Dendritic cell treated with granulocyte-macrophage colony-stimulating factor and Interleukin-4, amounts not matched to agents 40 ng/mL and 50 ng/mL, for 4 days (primary cell): ENCODE results near the gene CPNE1.

Source experiments
- H3K27ac Mint-ChIP-seq: one replicate; pipeline ENCODE4 v1.8.0; 2022; ENCODE audit warnings: mild to moderate bottlenecking, mixed read lengths
- H3K27me3 Mint-ChIP-seq: one replicate; pipeline ENCODE4 v1.8.0; 2022; ENCODE audit warnings: mild to moderate bottlenecking, mixed read lengths
- H3K36me3 Mint-ChIP-seq: one replicate; pipeline ENCODE4 v1.8.0; 2022; ENCODE audit warnings: low read depth, mixed read lengths
- H3K4me1 Mint-ChIP-seq: one replicate; pipeline ENCODE4 v1.8.0; 2022; ENCODE audit warnings: low read depth, mixed read lengths
- H3K4me3 Mint-ChIP-seq: one replicate; pipeline ENCODE4 v1.8.0; 2022; ENCODE audit warnings: mild to moderate bottlenecking, moderate library complexity, mixed read lengths
- H3K9me3 Mint-ChIP-seq: one replicate; pipeline ENCODE4 v1.8.0; 2022; ENCODE audit warnings: mixed read lengths
- intact Hi-C: fragments of 100-400 bp; cut with micrococcal nuclease; formaldehyde crosslinking; loops from one replicate; pipeline ENCODE4 v1.15.0; 2022

Gene CPNE1

GRCh38 chr20:35578469-35578868 lies 86.2 kb downstream of the CPNE1 start:
- Mint-ChIP-seq H3K36me3 (no peaks in the 10 kb centered on the region), H3K4me3 (no peak overlapping the region), H3K27me3 (peaks cover 3% of the 10 kb centered on the region), H3K27ac (no peak overlapping the region), H3K9me3 (no peaks in the 10 kb centered on the region), H3K4me1 (no peaks in the 10 kb centered on the region)
- intact Hi-C loops, result no loop called here

DNA sequence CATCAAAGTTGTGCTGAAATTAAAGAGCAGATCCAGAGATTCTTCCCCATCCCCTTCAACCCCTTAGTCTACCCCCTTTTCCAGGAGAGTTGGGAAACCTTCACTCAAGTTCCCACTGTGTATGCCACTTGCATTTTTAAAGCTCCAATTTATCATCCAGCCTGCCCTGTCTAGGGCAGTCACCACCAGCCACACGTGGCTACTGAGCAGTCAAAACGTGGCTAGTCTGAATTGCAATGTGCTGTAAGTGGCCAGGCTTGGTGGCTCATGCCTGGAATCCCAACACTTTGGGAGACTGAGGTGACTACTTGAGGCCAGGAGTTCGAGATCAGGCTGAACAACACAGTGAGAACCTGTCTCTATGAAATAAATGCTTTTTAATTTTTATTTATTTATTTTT lies 87.9 kb downstream of the CPNE1 start:
- intact Hi-C loops, result no loop called here
- H3K36me3 Mint-ChIP-seq, result no peaks in the 10 kb centered on the region
- H3K4me1 Mint-ChIP-seq, result no peaks in the 10 kb centered on the region
- H3K9me3 Mint-ChIP-seq, result no peaks in the 10 kb centered on the region
- H3K4me3 Mint-ChIP-seq, result no peak overlapping the region
- peaks cover 3% of the 10 kb centered on the region for H3K27me3 Mint-ChIP-seq
- H3K27ac Mint-ChIP-seq, result no peak overlapping the region
